GM21360 (cell line): Measurements from ENCODE around the gene ZFP82.
A peak's percentile ranks its signal among the peaks of the same experiment; 100 is the strongest.

Experiments used
- ATAC-seq: cut with Tn5 transposase; IDR thresholded peaks from one replicate; pipeline ENCODE4 v1.9.1; 2021; ENCODE audit warnings: mild to moderate bottlenecking, moderate library complexity; ENCODE audit not compliant: unreplicated experiment

Gene ZFP82

GRCh38 chr19:36418287-36419001 lies at the start of gene ZFP82:
Gene ZFP82 (minus strand): TSS chr19:36418644. CDS start chr19:36409789, 8,855 bp downstream.
- ATAC-seq, result peak; percentile 80

GRCh38 chr19:36460046-36460445 lies 41.6 kb upstream of the ZFP82 start:
- no peak for ATAC-seq

- no peak for ATAC-seq
Measured at GRCh38 chr19:36456831-36457230, 38.4 kb upstream of the ZFP82 start.

- ATAC-seq, result no peak
Measured at GRCh38 chr19:36449059-36449670, 30.7 kb upstream of the ZFP82 start.

- no peak for ATAC-seq
Measured at GRCh38 chr19:36441339-36441738, 22.9 kb upstream of the ZFP82 start.

DNA sequence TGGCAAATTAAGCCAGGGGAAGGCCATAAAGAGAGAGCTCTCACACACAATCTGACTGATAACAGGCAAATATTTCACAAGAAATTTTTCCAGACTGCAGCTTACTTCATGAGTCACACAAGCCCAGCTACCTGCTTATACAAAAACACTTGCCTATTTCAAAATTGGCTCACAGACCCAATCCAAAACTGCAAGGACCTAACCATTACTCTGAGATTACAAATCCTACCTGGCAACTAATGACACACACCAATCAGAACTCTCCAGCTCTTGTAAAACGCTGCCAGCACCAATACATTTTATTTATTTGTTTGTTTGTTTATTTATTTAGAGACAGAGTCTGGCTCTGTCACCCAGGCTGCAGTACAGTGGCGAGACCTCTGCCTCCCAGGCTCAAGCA lies 18.1 kb upstream of the ZFP82 start:
- no peak for ATAC-seq

DNA sequence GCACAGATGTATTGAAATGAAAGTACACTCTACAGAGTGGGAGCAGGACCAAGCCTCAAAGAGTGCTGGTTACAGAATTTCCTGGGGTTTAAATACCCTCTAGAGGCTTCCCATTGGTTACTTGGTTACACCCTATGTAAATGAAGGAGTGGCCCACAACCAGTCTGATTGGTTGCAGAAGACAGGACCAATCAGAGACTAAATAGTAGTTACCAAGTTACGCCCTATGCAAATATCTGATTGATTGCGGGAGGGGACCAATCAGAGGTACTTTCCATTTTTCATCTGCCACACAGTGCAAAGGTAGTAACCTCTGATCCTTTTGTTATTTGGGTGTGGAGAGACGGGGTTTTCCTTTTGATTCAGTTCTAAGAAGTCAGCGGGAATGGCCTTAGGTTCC lies 5.5 kb upstream of the ZFP82 start:
- ATAC-seq, result no peak

- no peak for ATAC-seq
Measured at GRCh38 chr19:36421749-36422481, 3.5 kb upstream of the ZFP82 start.

DNA sequence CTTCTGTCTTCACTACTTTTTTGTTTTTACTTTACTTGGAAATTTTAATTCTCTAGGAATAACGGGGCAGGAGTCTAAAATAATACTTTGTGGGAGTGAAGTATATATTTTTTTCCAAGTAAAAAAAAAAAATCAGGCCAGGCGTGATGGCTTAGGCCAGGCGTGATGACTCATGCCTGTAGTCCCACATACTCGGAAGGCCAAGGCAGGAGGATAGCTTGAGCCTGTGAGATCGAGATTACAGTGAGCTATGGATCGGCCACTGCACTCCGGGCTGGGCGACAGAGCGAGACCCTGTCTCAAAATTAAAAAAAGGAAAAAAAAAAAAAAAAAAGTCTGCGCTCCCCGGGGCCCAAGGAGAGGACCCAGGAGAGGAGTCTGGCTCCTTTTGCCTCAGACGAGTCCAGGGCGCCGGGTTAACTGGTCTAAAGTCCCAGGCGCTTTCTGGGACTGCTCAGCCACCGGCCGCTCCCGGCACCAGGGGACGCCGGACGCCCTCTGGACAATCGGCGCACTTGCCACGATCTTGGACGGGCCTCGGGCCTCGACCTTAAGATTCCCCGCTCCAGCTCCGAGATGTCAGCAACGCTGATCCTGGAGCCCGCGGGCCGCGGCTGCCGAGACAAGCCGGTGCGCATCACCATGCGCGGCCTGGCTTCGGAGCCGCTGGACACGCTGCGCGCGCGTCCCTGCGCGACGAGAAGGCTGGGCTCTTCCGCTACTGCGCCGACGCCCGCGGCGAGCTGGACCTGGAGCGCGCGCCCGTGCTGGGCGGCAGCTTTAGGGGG lies 2.7 kb upstream of the ZFP82 start:
- no peak for ATAC-seq

DNA sequence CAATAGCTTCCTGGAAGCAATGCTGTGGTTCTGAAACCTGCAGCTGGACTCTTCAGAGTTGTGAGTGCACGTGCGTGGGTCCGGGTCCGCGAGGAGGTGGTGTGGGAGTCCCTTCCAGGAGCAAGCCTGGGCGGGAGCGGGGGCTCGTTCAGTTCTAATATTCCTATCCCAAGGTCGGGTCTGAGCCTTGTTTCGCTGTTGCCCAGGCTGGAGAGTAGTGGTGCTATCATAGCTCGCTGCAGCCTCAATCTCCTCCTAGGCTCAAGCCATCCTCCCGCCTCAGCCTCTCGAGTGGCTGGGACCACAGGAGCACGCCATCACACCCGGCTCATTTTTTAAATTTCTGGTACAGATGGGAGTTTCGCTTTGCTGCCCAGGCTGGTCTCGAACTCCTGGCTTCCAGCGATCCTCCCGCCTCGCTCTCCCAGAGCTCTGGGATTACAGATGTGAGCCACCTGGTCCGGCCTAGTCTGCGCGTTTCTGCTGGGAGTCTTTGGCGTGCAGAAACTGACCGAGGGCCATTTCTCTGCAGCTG lies 625 bp downstream of the ZFP82 start:
- ATAC-seq, result no peak

DNA sequence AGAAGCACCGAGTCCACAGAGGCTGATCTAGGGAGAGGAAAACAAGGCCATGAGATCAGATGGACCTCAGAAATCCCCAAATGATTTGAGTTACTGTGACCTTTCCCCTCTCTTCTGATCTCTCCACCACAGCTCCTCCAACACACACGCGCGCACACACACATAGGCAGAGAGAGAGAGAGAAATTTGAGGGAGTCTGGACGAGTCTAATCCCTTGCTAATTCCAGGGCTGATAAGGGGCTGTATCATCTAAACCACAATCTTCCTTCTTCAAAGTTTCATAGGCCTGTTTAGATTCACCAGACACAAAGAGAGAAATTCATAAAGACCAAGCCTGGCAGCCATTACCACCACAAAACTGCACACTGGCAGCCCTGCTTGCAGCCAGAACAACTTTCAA lies 8.6 kb downstream of the ZFP82 start:
- no peak for ATAC-seq

GRCh38 chr19:36408101-36408500 lies 10.3 kb downstream of the ZFP82 start:
- no peak for ATAC-seq

DNA sequence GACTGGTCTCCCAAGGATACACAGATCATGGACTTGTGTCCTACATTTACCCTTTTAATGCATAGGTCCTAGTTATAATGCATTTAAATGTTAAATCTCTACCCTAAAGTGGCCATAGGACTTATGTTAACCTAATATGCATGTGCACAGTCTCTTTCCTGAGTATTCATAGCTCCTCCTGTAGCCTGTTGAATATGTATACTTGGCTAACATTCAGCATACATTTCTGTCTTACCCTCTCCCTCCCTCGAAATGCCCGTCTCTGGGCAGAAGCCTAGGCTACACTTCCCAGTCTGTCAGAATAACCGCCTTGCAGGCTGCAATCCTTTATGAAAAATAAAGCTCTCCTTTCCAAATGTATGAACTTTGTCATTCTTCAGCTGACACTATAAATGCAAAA lies 13.9 kb downstream of the ZFP82 start:
- no peak for ATAC-seq

- no peak for ATAC-seq
Measured at GRCh38 chr19:36401475-36401874, 17.0 kb downstream of the ZFP82 start.

GRCh38 chr19:36398571-36398970 lies 19.9 kb downstream of the ZFP82 start:
- no peak for ATAC-seq

DNA sequence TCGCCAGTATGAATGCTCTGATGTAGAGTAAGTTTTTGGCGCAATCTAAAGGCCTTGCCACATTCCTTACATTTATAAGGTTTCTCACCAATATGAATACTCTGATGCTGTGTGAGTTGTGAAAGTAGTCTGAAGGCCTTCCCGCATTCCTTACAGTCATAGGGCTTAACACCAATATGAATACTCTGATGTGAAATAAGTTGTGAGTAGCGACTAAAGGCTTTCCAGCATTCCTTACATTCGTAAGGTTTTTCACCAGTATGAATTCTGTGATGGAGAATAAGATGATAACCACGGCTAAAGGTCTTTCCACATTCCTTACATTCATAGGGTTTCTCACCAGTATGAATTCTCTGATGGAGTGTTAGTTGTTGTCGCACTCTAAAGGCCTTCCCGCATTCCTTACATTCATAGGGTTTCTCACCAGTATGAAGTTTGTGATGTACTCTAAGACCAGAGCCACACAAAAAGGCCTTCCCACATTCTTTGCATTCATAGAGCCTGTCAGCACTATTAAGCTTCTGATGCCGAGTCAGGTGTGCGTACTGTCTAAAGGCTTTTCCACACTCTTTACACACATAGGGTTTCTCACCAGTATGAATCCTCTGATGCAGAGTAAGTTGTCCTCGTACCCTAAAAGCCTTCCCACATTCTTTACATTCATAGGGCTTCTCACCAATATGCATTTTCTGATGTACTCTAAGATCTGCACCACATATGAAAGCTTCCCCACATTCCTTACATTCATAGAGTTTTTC lies 25.3 kb downstream of the ZFP82 start:
- ATAC-seq, result no peak

DNA sequence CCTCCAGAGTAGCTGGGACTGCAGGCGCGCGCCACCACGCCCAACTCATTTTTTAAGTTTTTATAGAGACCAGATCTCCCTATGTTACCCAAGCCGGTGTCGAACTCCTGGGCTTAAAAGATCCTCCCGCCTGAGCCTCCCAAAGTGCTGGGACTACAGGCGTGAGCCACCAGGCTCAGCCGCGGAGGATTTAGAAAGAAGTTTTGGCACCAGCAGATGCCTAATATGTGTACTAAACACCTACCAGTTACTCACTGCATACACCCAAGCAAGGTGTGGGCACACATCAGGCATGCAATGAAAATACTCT lies 39.0 kb downstream of the ZFP82 start:
- no peak for ATAC-seq

DNA sequence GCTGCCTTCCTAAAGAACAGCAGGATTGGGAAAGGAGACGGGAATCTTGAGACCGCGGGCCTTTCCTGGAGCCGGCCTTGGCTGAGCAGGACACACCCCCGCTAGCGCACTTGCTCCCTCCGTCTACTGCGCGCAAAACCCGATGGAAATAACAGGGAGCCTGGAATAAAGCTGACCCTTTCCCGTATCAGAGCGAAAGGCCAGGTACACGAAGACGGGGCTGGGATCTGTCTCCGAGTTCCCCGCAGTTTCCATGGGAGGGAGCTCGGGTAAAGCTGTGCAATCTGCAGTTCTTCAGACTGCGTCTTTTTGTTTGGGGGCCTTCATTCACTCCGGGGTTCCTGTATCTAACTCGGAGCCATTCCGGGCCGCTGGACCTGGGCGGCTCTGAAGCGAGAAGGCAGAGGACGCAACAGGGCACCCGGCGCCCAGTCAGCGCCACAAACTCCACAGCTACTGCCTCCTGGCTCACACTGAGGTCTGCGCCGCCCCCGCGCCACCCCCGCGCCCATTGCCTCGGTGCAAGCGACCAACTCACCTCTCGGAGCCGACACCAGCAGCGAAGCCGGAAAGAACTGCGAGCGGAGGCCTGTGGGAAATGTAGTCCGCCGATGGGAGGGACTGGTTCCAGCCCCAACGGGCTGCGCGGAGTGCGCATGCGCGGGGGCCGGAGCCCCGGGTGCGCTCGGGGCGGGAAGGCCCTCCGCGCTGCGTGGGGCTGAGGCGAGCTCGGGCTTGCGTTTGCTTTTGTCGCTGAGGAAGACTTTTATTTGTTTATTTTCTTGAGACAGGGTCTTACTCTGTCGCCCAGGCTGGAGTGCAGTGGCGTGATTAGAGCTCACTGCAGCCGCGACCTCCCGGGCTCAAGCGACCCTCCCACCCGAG lies 39.6 kb downstream of the ZFP82 start, which contains the start of gene ZFP14:
Gene ZFP14, minus strand, starts transcription at position 577 of the 885 bp plus-strand sequence. CDS start 11,309 bp downstream, outside the sequence.
- ATAC-seq, result peak; percentile 94

DNA sequence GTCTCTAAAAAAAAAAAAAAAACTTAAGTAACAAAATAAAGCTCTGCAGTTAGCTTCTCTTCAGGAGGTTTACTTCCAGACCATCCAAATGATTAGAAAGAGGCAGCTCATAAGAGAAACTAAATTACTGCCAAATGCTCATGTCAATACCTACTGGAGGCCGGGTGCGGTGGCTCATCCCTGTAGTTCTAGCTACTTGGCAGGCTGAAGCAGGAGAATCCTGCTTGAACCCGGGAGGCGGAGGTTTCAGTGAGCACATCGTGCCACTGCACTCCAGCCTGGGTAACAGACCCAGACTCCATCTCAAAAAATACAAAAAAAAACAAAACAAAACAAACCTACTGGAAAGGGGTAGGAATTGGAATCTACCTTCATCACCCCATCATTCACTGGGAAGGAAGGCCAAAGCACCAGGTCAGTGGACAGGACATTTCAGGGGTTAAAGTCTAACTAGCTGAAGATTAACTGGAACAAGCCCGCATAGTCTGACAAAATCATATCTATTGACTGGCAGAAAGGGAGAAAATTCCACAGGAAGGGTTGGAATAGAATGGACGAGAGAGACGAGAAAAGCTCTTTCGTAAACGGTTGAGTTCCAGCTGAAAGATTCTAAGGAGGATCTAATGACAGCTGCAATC lies 40.8 kb downstream of the ZFP82 start:
- no peak for ATAC-seq
